A673 (cell line): ENCODE measurements around the gene MTHFD1L.

Experiments
- CTCF ChIP-seq: fragments of 300-800, 200-600 bp; sonication (generic); conservative IDR thresholded peaks from 2 replicates; pipeline ENCODE4 v1.5.1; 2017; ENCODE audit warnings: low read depth, mild to moderate bottlenecking, antibody characterized with exemption, low read length, moderate library complexity, mixed read lengths
- EZH2 ChIP-seq: fragments of 200-600 bp; sonication (generic); IDR thresholded peaks from 2 replicates; pipeline ENCODE4 v1.6.1; 2017; ENCODE audit warnings: borderline replicate concordance, low read depth, mild to moderate bottlenecking, mixed read lengths, antibody characterized with exemption, low read length; ENCODE audit not compliant: poor library complexity, severe bottlenecking

- TF ChIP-seq CTCF: no peak
- no peak for TF ChIP-seq EZH2
Measured at GRCh38 chr6:151071295-151071694, 205.8 kb downstream of the MTHFD1L start.
